SU-DHL-6 (cell line): ENCODE data around the gene NSUN7.

ENCODE experiments used
- H2AFZ ChIP-seq: fragments of 200-600 bp; sonication (generic); 2 replicates; pipeline ENCODE4 v1.6.1; 2014; ENCODE audit warnings: low read depth, mild to moderate bottlenecking, moderate library complexity, mixed read lengths, antibody characterized with exemption, low read length; ENCODE audit not compliant: severe bottlenecking
- H3F3A ChIP-seq: fragments of 200-600 bp; shearing (Covaris generic); 2 replicates; pipeline ENCODE4 v1.6.0; 2016; ENCODE audit warnings: antibody characterized with exemption, mild to moderate bottlenecking; ENCODE audit not compliant: insufficient read depth
- H3K27ac ChIP-seq: fragments of 200-600 bp; sonication (generic); 2 replicates; pipeline ENCODE4 v1.5.1; 2016; ENCODE audit warnings: low read depth, mild to moderate bottlenecking, low read length, moderate library complexity, mixed read lengths
- H3K27me3 ChIP-seq: fragments of 200-600 bp; sonication (generic), shearing (Covaris generic); 2 replicates; pipeline ENCODE4 v1.6.0; 2014; ENCODE audit warnings: mild to moderate bottlenecking, low read length
- H3K36me3 ChIP-seq: fragments of 200-600 bp; sonication (generic); 2 replicates; pipeline ENCODE4 v1.6.1; 2014; ENCODE audit warnings: mild to moderate bottlenecking, low read length, mixed read lengths
- H3K4me2 ChIP-seq: fragments of 300-600, 200-600 bp; shearing (Covaris generic), sonication (generic); 2 replicates; pipeline ENCODE4 v1.6.0; 2014; ENCODE audit warnings: low read length, low read depth, mild to moderate bottlenecking; ENCODE audit not compliant: poor library complexity, severe bottlenecking
- H3K4me3 ChIP-seq: fragments of 200-600 bp; sonication (generic); 2 replicates; pipeline ENCODE4 v1.5.1; 2014; ENCODE audit warnings: antibody characterized with exemption, low read length, mild to moderate bottlenecking, mixed read lengths; ENCODE audit not compliant: insufficient read depth, poor library complexity, severe bottlenecking
- H3K79me2 ChIP-seq: fragments of 200-600 bp; sonication (generic); 2 replicates; pipeline ENCODE4 v1.6.1; 2014; ENCODE audit warnings: mild to moderate bottlenecking, low read length, moderate library complexity; ENCODE audit not compliant: insufficient read depth
- H3K9ac ChIP-seq: fragments of 200-600 bp; sonication (generic); 2 replicates; pipeline ENCODE4 v1.7.0; 2014; ENCODE audit warnings: mild to moderate bottlenecking, low read length
- H3K9me2 ChIP-seq: fragments of 200-600 bp; sonication (generic); replicated peaks from 2 replicates; pipeline ENCODE4 v1.6.1; 2014; ENCODE audit warnings: low read length; ENCODE audit not compliant: insufficient read depth
- H3K9me3 ChIP-seq: fragments of 200-600 bp; sonication (generic); 2 replicates; pipeline ENCODE4 v1.6.1; 2014; ENCODE audit warnings: low read length, mixed read lengths; ENCODE audit not compliant: insufficient read depth
- H4K20me1 ChIP-seq: fragments of 200-600 bp; sonication (generic); 2 replicates; pipeline ENCODE4 v1.6.1; 2014; ENCODE audit warnings: low read depth, mild to moderate bottlenecking, antibody characterized with exemption, low read length, moderate library complexity, mixed read lengths
- EZH2phosphoT487 ChIP-seq: fragments of 200-600 bp; sonication (generic), shearing (Covaris generic); conservative IDR thresholded peaks from 2 replicates; pipeline ENCODE4 v1.6.1; 2018; ENCODE audit warnings: mild to moderate bottlenecking, antibody characterized with exemption, low read length, moderate library complexity, mixed read lengths
- TF ChIP-seq, protein P1 (sequence below): fragments of 200-600 bp; sonication (generic); IDR thresholded peaks from one replicate; pipeline ENCODE4 v1.5.1; 2017; ENCODE audit warnings: antibody characterized with exemption, mild to moderate bottlenecking, low read length, moderate library complexity; ENCODE audit not compliant: insufficient read depth, poor library complexity, severe bottlenecking

Gene NSUN7

DNA sequence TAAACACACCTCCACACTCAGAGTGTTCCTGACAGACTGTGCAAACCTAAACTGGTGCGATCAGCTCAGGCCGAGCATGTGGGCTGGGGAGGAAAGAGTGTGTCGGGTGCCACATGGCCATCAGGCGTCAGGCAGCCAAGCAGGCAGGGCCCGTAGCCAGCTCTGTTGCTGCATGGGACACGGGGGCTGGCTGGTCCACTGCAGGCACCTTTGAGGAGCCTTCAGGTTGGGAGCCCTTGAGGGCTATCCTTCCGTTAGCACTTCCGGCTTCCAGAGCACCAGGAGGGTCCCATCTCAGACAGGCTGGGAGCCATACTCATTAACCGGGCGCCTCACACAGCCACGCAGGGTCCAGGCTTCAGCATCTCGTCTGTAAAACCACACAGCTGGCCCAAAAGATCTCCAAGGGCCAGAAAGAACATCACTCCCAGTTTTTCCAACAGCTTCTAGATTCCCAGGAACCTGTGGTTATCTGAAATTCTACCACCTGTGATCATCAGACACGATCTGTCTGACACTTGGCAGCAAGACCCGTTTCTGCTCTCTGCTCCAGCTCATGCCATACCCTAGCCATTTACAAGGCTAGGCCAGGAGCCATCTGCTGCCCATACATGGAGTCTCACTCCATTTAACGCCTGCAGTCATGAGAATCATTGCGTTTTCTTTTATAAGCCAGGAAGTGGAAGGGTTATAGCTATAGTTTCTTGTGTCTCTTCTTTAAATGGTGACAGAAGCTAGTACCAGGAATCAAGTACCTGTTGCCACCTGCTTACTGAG lies 87.5 kb downstream of the NSUN7 start:
- no peaks in the 10 kb centered on the region for H3F3A ChIP-seq
- TF ChIP-seq, protein P1, sequence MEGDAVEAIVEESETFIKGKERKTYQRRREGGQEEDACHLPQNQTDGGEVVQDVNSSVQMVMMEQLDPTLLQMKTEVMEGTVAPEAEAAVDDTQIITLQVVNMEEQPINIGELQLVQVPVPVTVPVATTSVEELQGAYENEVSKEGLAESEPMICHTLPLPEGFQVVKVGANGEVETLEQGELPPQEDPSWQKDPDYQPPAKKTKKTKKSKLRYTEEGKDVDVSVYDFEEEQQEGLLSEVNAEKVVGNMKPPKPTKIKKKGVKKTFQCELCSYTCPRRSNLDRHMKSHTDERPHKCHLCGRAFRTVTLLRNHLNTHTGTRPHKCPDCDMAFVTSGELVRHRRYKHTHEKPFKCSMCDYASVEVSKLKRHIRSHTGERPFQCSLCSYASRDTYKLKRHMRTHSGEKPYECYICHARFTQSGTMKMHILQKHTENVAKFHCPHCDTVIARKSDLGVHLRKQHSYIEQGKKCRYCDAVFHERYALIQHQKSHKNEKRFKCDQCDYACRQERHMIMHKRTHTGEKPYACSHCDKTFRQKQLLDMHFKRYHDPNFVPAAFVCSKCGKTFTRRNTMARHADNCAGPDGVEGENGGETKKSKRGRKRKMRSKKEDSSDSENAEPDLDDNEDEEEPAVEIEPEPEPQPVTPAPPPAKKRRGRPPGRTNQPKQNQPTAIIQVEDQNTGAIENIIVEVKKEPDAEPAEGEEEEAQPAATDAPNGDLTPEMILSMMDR: no peak
- TF ChIP-seq EZH2phosphoT487: no peak
- no peak overlapping the region for H3K4me2 ChIP-seq
- no peak overlapping the region for H3K9ac ChIP-seq
- no peak overlapping the region for H3K27ac ChIP-seq
- H3K4me3 ChIP-seq: no peak overlapping the region
- H2AFZ ChIP-seq: no peak overlapping the region
- H3K79me2 ChIP-seq: no peaks in the 10 kb centered on the region
- H3K9me3 ChIP-seq: no peaks in the 10 kb centered on the region
- H3K27me3 ChIP-seq: no peaks in the 10 kb centered on the region
- H3K36me3 ChIP-seq: no peaks in the 10 kb centered on the region
- no peaks in the 10 kb centered on the region for H4K20me1 ChIP-seq
- no peaks in the 10 kb centered on the region for H3K9me2 ChIP-seq

- Histone ChIP-seq H2AFZ (no peak overlapping the region), H3K79me2 (no peaks in the 10 kb centered on the region), H3K27me3 (no peaks in the 10 kb centered on the region), H3K4me3 (no peak overlapping the region), H3K4me2 (no peak overlapping the region), H4K20me1 (no peaks in the 10 kb centered on the region), H3K36me3 (no peaks in the 10 kb centered on the region), H3K9me2 (no peaks in the 10 kb centered on the region), H3K9ac (no peak overlapping the region), H3K9me3 (no peaks in the 10 kb centered on the region), H3K27ac (no peak overlapping the region), H3F3A (no peaks in the 10 kb centered on the region)
- no peak for TF ChIP-seq EZH2phosphoT487
- TF ChIP-seq, protein P1: no peak
These were observed 89.0 kb downstream of the NSUN7 start for GRCh38 chr4:40838742-40839141.

DNA sequence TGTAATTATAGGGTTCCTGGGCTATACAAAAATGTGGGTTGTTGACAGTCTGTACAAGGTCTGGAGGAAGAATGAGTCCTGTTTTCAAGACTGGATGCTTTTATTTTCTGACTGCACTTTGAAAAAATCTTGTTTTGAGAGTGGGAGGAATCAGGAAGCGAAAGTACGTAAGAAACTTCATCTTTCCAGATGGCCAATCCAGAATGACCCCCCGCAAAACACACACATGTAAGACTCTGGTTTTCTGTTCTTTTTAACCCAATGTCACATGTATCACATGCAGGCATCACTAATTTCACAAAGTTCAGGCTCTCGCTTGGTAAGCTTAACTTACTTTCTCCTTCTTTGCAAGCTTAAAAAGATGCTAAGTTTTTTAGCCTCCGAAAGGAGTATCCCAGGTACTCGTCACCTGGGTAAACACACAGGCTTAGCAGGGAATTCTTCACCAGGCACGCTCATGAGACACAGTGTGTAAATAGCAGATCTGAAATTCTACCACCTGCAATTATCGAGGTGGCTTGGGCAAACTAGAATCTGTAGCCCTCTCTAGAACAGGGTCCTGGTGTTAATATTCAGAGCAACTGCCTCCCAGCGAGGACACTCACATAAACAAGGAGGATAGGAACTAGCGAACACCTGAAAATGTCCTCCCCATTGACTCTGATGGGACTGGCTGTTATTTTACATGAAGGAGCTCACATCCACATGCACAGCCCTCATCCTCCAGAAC lies 90.7 kb downstream of the NSUN7 start:
- Histone ChIP-seq H3K79me2 (no peaks in the 10 kb centered on the region), H3K4me3 (no peak overlapping the region)

More for the DNA sequence above, 90.7 kb downstream of the NSUN7 start:
- Histone ChIP-seq H3K4me2 (no peak overlapping the region), H2AFZ (no peak overlapping the region), H3K9me2 (no peaks in the 10 kb centered on the region), H3K27ac (no peak overlapping the region), H3F3A (no peaks in the 10 kb centered on the region), H3K36me3 (no peaks in the 10 kb centered on the region), H3K27me3 (no peaks in the 10 kb centered on the region), H4K20me1 (no peaks in the 10 kb centered on the region), H3K9me3 (no peaks in the 10 kb centered on the region), H3K9ac (no peak overlapping the region)
- TF ChIP-seq, protein P1: no peak
- TF ChIP-seq EZH2phosphoT487: no peak
